ENCODE results near the gene BRSK1.

BRSK1 gene

GRCh38 chr19:55302318-55302703, 18.5 kb downstream of the BRSK1 start:
- Histone ChIP-seq H3K4me3 (ENCODE audit: insufficient read length, low read depth) (no peak overlapping the region), H3K4me1 (ENCODE audit: insufficient read depth, insufficient read length) (peaks cover 8% of the 10 kb centered on the region), H3K9me3 (ENCODE audit: insufficient read depth, low read length) (no peaks in the 10 kb centered on the region), H3K36me3 (ENCODE audit: insufficient read depth, insufficient read length, low read length) (peaks cover 58% of the 10 kb centered on the region), H3K9ac (ENCODE audit: insufficient read length, low read depth) (no peak overlapping the region), H3K27me3 (ENCODE audit: insufficient read depth, insufficient read length) (no peaks in the 10 kb centered on the region)
- DNase-seq (ENCODE audit: low read depth, low spot score), result no peak
- no peak for TF ChIP-seq YY1 (IDR thresholded peaks at IDR 0.05; ENCODE audit: insufficient read depth, insufficient read length)
- no peak for TF ChIP-seq ZNF274 (IDR thresholded peaks at IDR 0.05; ENCODE audit: low read depth, low read length)
- TF ChIP-seq SUZ12 (IDR thresholded peaks at IDR 0.05; ENCODE audit: extremely low read depth, insufficient read depth, insufficient read length), result no peak

- no peak overlapping the region for H3K4me3 ChIP-seq (ENCODE audit: insufficient read length, low read depth)
- H3K27me3 ChIP-seq (ENCODE audit: insufficient read depth, insufficient read length), result no peaks in the 10 kb centered on the region
- no peak overlapping the region for H3K9ac ChIP-seq (ENCODE audit: insufficient read length, low read depth)
- H3K36me3 ChIP-seq (ENCODE audit: insufficient read depth, insufficient read length, low read length), result peaks cover 58% of the 10 kb centered on the region
- DNase-seq (ENCODE audit: low read depth, low spot score), result no peak
- peaks cover 8% of the 10 kb centered on the region for H3K4me1 ChIP-seq (ENCODE audit: insufficient read depth, insufficient read length)
- H3K9me3 ChIP-seq (ENCODE audit: insufficient read depth, low read length), result no peaks in the 10 kb centered on the region
- no peak for TF ChIP-seq SUZ12 (IDR thresholded peaks at IDR 0.05; ENCODE audit: extremely low read depth, insufficient read depth, insufficient read length)
- TF ChIP-seq YY1 (IDR thresholded peaks at IDR 0.05; ENCODE audit: insufficient read depth, insufficient read length), result no peak
- TF ChIP-seq ZNF274 (IDR thresholded peaks at IDR 0.05; ENCODE audit: low read depth, low read length), result no peak
Observed at GRCh38 chr19:55303477-55303876, 19.7 kb downstream of the BRSK1 start.

- Histone ChIP-seq H3K4me1 (ENCODE audit: insufficient read depth, insufficient read length) (peaks cover 8% of the 10 kb centered on the region), H3K9ac (ENCODE audit: insufficient read length, low read depth) (no peak overlapping the region), H3K27me3 (ENCODE audit: insufficient read depth, insufficient read length) (no peaks in the 10 kb centered on the region), H3K9me3 (ENCODE audit: insufficient read depth, low read length) (no peaks in the 10 kb centered on the region), H3K36me3 (ENCODE audit: insufficient read depth, insufficient read length, low read length) (peaks cover 62% of the 10 kb centered on the region), H3K4me3 (ENCODE audit: insufficient read length, low read depth) (no peak overlapping the region)
- DNase-seq (ENCODE audit: low read depth, low spot score), result peak; percentile 36
- TF ChIP-seq SUZ12 (IDR thresholded peaks at IDR 0.05; ENCODE audit: extremely low read depth, insufficient read depth, insufficient read length) (no peak), ZNF274 (IDR thresholded peaks at IDR 0.05; ENCODE audit: low read depth, low read length) (no peak), YY1 (IDR thresholded peaks at IDR 0.05; ENCODE audit: insufficient read depth, insufficient read length) (no peak)
Observed at GRCh38 chr19:55304279-55304978, 20.6 kb downstream of the BRSK1 start.

- DNase-seq (ENCODE audit: low read depth, low spot score), result no peak
- H3K4me1 ChIP-seq (ENCODE audit: insufficient read depth, insufficient read length), result peaks cover 8% of the 10 kb centered on the region
- H3K36me3 ChIP-seq (ENCODE audit: insufficient read depth, insufficient read length, low read length), result peaks cover 63% of the 10 kb centered on the region
- H3K9ac ChIP-seq (ENCODE audit: insufficient read length, low read depth), result no peak overlapping the region
- H3K9me3 ChIP-seq (ENCODE audit: insufficient read depth, low read length), result no peaks in the 10 kb centered on the region
- TF ChIP-seq SUZ12 (IDR thresholded peaks at IDR 0.05; ENCODE audit: extremely low read depth, insufficient read depth, insufficient read length), result no peak
- TF ChIP-seq ZNF274 (IDR thresholded peaks at IDR 0.05; ENCODE audit: low read depth, low read length), result no peak
- TF ChIP-seq YY1 (IDR thresholded peaks at IDR 0.05; ENCODE audit: insufficient read depth, insufficient read length), result no peak
- H3K4me3 ChIP-seq (ENCODE audit: insufficient read length, low read depth), result no peak overlapping the region
- H3K27me3 ChIP-seq (ENCODE audit: insufficient read depth, insufficient read length), result no peaks in the 10 kb centered on the region
Observed at GRCh38 chr19:55304980-55305379, 21.2 kb downstream of the BRSK1 start.

- Histone ChIP-seq H3K4me1 (ENCODE audit: insufficient read depth, insufficient read length) (peaks cover 8% of the 10 kb centered on the region), H3K9ac (ENCODE audit: insufficient read length, low read depth) (no peak overlapping the region), H3K9me3 (ENCODE audit: insufficient read depth, low read length) (no peaks in the 10 kb centered on the region), H3K27me3 (ENCODE audit: insufficient read depth, insufficient read length) (no peaks in the 10 kb centered on the region), H3K36me3 (ENCODE audit: insufficient read depth, insufficient read length, low read length) (peaks cover 67% of the 10 kb centered on the region), H3K4me3 (ENCODE audit: insufficient read length, low read depth) (no peak overlapping the region)
- no peak for DNase-seq (ENCODE audit: low read depth, low spot score)
- TF ChIP-seq SUZ12 (IDR thresholded peaks at IDR 0.05; ENCODE audit: extremely low read depth, insufficient read depth, insufficient read length) (no peak), ZNF274 (IDR thresholded peaks at IDR 0.05; ENCODE audit: low read depth, low read length) (no peak), YY1 (IDR thresholded peaks at IDR 0.05; ENCODE audit: insufficient read depth, insufficient read length) (no peak)
Observed at GRCh38 chr19:55305491-55305890, 21.7 kb downstream of the BRSK1 start.

- Histone ChIP-seq H3K4me3 (ENCODE audit: insufficient read length, low read depth) (no peak overlapping the region), H3K9ac (ENCODE audit: insufficient read length, low read depth) (no peak overlapping the region), H3K9me3 (ENCODE audit: insufficient read depth, low read length) (no peaks in the 10 kb centered on the region), H3K4me1 (ENCODE audit: insufficient read depth, insufficient read length) (peaks cover 6% of the 10 kb centered on the region), H3K27me3 (ENCODE audit: insufficient read depth, insufficient read length) (no peaks in the 10 kb centered on the region), H3K36me3 (ENCODE audit: insufficient read depth, insufficient read length, low read length) (peaks cover 67% of the 10 kb centered on the region)
- TF ChIP-seq ZNF274 (IDR thresholded peaks at IDR 0.05; ENCODE audit: low read depth, low read length), result no peak
- TF ChIP-seq SUZ12 (IDR thresholded peaks at IDR 0.05; ENCODE audit: extremely low read depth, insufficient read depth, insufficient read length), result no peak
- TF ChIP-seq YY1 (IDR thresholded peaks at IDR 0.05; ENCODE audit: insufficient read depth, insufficient read length), result no peak
- no peak for DNase-seq (ENCODE audit: low read depth, low spot score)
Observed at GRCh38 chr19:55305983-55306562, 22.3 kb downstream of the BRSK1 start.

GRCh38 chr19:55306712-55307111, 22.9 kb downstream of the BRSK1 start:
- Histone ChIP-seq H3K4me3 (ENCODE audit: insufficient read length, low read depth) (no peak overlapping the region), H3K27me3 (ENCODE audit: insufficient read depth, insufficient read length) (no peaks in the 10 kb centered on the region), H3K36me3 (ENCODE audit: insufficient read depth, insufficient read length, low read length) (peaks cover 65% of the 10 kb centered on the region), H3K4me1 (ENCODE audit: insufficient read depth, insufficient read length) (no peaks in the 10 kb centered on the region), H3K9me3 (ENCODE audit: insufficient read depth, low read length) (no peaks in the 10 kb centered on the region), H3K9ac (ENCODE audit: insufficient read length, low read depth) (no peak overlapping the region)
- DNase-seq (ENCODE audit: low read depth, low spot score), result no peak
- no peak for TF ChIP-seq YY1 (IDR thresholded peaks at IDR 0.05; ENCODE audit: insufficient read depth, insufficient read length)
- no peak for TF ChIP-seq SUZ12 (IDR thresholded peaks at IDR 0.05; ENCODE audit: extremely low read depth, insufficient read depth, insufficient read length)
- TF ChIP-seq ZNF274 (IDR thresholded peaks at IDR 0.05; ENCODE audit: low read depth, low read length), result no peak
